Aorta (tissue), 5 donors: ENCODE data around the gene AOC1. TPM values are rescaled to one million over a fixed set of nuclear protein-coding genes. Genes with fewer than 3 reads are reported as not detected.

Source experiments
- ATAC-seq: fragments of 200-7000 bp; cut with Tn5 transposase; one replicate; pipeline ENCODE4 v1.9.1; 2022; ENCODE audit warnings: moderate library complexity; ENCODE audit not compliant: low FRiP score
- DNase-seq, 2 donors: peaks; one replicate each; pipeline ENCODE4 v3.0.0-alpha.2; 2020
- H3K27ac ChIP-seq, 2 donors: one replicate each; pipeline ENCODE4 v1.5.1; 2013; ENCODE audit warnings: low read length in 2 of 2, mild to moderate bottlenecking in 2 of 2, moderate library complexity in 2 of 2, control low read depth in 1 of 2, inconsistent platforms in 1 of 2, low read depth in 1 of 2
- H3K27me3 ChIP-seq, 2 donors: one replicate each; pipeline ENCODE4 v1.6.1; 2013; ENCODE audit warnings: control low read depth in 1 of 2, low read length in 1 of 2, mild to moderate bottlenecking in 1 of 2, moderate library complexity in 1 of 2; ENCODE audit not compliant: insufficient read depth in 2 of 2, control insufficient read depth in 1 of 2
- H3K36me3 ChIP-seq, 2 donors: one replicate each; pipeline ENCODE4 v1.6.1; 2013; ENCODE audit warnings: control low read depth in 1 of 2, low read length in 1 of 2, mild to moderate bottlenecking in 1 of 2; ENCODE audit not compliant: insufficient read depth in 2 of 2, control insufficient read depth in 1 of 2
- H3K4me1 ChIP-seq, 2 donors: one replicate each; pipeline ENCODE4 v1.6.1; 2013; ENCODE audit warnings: low read length in 2 of 2, control low read depth in 1 of 2, mild to moderate bottlenecking in 1 of 2, moderate library complexity in 1 of 2; ENCODE audit not compliant: insufficient read depth in 2 of 2, control insufficient read depth in 1 of 2
- H3K4me3 ChIP-seq, 2 donors: one replicate each; pipeline ENCODE4 v1.5.1; 2013; ENCODE audit warnings: low read length in 2 of 2, control low read depth in 1 of 2, mild to moderate bottlenecking in 1 of 2
- H3K9me3 ChIP-seq: one replicate; pipeline ENCODE4 v1.6.1; 2013; ENCODE audit warnings: mild to moderate bottlenecking, low read length; ENCODE audit not compliant: control insufficient read depth
- WGBS, 2 donors: extraction: QIAGEN DNeasy Blood & Tissue Kit; methylation state at CpG; one replicate each; pipeline ENCODE4 v1.1.7; 2013; 5-methylcytosine and 5-hydroxymethylcytosine counted together
- intact Hi-C, 2 donors: fragments of 100-400 bp; cut with DNase I; formaldehyde crosslinking; loops; one replicate each; pipeline versions ENCODE4 v1.14.2 to v1.15.0; 2022
- polyA plus RNA-seq, 2 donors: library from polyadenylated mRNA; stranded (reverse); fragments of 200-250 nt; gene quantifications; one replicate each; pipeline ENCODE4 v1.2.3, GENCODE V29; 2013
- total RNA-seq, 2 donors: library from RNA; stranded (reverse); fragmentation: NEBNext Ultra II Directional; extraction: Animal tissue kit (Norgen Biotek cat#: 25700); gene quantifications; one replicate each; pipeline ENCODE4 v1.2.1, GENCODE V29; 2021
- donor health status: healthy with polysubstance abuse.
- donor health status: Bipolar disorder and iron deficiency.
- donor health status: DM: no; HTN: no; CAD: no.
- donor health status: DM: no; HTN: no; CAD: no.
- donor health status: DM: yes; HTN: yes; CAD: no.

Gene AOC1
- total and polyA plus RNA-seq, 4 donors = 0.23 to 17.9 (median 0.72) TPM; not detected in 1

DNA sequence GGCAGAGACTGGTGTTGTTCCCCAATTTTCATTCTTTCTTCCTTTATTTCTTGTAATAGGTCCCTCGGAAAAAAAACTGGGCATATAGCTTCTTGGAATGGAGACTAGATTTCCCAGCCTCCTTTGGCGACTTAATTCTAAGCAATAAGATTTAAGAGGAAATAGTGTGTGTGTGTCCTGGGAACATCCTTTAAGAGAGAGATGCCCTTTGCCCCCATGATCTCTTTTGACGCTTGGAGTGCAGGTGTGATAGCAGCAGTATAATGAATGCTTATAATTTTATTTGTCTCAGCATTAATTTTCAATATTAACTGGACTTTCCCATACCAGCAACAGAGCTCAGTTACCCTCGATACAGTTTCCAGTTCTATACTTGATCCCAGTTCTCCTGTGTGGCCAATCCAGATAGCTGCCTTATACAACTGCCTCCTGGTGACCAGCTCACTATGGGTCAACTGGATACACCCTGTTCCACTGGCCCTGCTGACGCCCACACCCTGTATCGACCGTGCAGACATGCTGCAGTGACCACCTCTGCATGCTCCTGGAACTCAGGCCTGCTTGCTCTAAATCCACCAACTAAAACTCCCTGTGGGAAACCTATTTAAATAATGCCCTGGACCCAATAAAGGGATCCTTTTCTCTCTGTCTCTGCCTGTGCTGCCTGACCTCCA lies 37.9 kb upstream of the AOC1 start:
- no peak for ATAC-seq
- intact Hi-C loops = no loop called here
- Histone ChIP-seq H3K9me3 (no peaks in the 10 kb centered on the region), H3K27ac (no peak overlapping the region), H3K4me1 (no peaks in the 10 kb centered on the region), H3K4me3 (no peak overlapping the region), H3K27me3 (no peaks in the 10 kb centered on the region), H3K36me3 (no peaks in the 10 kb centered on the region)
- DNase-seq = no peak
- 72 to 76% methylated on average over 7 of the region's 7 CpGs for WGBS, 2 donors

DNA sequence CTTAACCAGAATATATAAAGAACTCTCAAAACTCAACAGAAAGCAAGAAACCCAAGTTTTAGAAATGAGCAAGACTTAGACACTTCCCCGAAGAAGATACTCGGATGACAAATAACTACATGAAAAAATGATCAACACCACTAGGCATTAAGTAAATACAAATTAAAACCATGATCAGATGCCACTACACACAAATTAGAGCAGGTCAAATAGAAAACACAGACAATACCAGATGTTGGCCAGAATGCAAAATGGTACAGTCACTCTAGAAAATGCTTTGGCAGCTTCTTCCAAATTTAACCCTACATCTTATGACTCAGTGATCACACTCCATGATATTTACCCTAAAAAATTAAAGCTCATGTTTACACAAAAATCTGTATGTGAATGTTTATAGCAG lies 33.3 kb upstream of the AOC1 start:
- 94 to 98% methylated on average over 2 of the region's 2 CpGs for WGBS, 2 donors
- no peak overlapping the region for H3K27ac ChIP-seq
- H3K4me1 ChIP-seq = no peaks in the 10 kb centered on the region
- no peak for ATAC-seq
- H3K4me3 ChIP-seq = no peak overlapping the region
- H3K27me3 ChIP-seq = no peaks in the 10 kb centered on the region
- H3K36me3 ChIP-seq = no peaks in the 10 kb centered on the region
- H3K9me3 ChIP-seq = no peaks in the 10 kb centered on the region
- DNase-seq = no peak
- intact Hi-C loops = no loop called here

DNA sequence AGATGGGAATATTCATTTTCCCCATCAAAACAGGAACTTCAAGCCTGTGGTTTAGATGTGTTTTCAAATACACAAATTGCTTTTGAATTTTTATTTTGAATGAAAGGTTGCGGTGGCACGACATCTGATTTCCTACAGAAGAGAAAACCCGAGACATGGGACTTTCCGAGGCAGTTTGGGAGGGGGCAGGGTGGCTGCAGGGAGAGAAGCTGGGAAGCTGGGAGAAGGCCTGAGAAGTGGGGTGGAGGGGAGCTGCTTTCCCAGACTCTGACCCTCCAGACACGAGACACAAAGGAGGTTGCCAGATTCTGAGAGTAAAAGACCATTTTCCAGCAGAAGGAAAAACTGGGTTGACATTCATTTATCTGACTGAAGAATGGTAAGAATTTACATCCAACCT lies 32.2 kb upstream of the AOC1 start:
- no peak overlapping the region for H3K27ac ChIP-seq
- no peak for ATAC-seq
- H3K9me3 ChIP-seq = no peaks in the 10 kb centered on the region
- no peaks in the 10 kb centered on the region for H3K27me3 ChIP-seq
- no peaks in the 10 kb centered on the region for H3K4me1 ChIP-seq
- no peak overlapping the region for H3K4me3 ChIP-seq
- 18 to 25% methylated on average over 5 of the region's 5 CpGs for WGBS, 2 donors
- intact Hi-C loops = no loop called here
- DNase-seq = no peak
- no peaks in the 10 kb centered on the region for H3K36me3 ChIP-seq

DNA sequence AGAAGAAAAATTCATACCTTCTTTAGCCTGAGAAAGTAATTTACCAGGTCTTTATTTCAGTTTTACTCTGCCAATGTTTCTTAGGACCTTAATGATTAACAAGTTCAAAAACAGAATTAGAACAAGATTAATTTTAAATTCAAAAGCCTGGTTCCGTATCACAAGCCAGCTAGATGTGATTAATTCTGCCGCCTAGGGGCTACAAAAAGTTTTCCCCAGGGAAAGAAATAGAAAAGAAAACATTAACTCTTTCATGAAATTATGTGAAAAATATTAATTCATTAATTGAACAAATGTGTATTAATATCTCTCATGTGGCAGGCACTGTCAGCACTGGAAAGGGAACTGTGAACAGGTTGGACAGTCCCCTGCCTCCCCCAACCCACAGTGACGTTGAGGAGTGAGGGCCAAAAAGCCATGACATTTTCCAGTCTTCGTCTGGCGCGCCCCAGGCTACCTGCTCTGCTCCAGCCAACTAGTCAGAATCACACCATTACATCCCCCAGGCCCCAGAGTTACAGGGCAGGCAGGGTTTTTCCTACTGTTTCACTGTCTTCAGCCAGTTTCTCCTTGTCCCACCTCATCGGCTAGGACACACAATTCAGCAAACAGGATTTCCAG lies 31.6 kb upstream of the AOC1 start:
- Histone ChIP-seq H3K4me3 (no peak overlapping the region), H3K36me3 (no peaks in the 10 kb centered on the region), H3K27me3 (no peaks in the 10 kb centered on the region), H3K9me3 (no peaks in the 10 kb centered on the region), H3K27ac (no peak overlapping the region), H3K4me1 (no peaks in the 10 kb centered on the region)
- WGBS, 2 donors = 51 to 56% methylated on average over 7 of the region's 7 CpGs
- intact Hi-C loops = no loop called here
- ATAC-seq (no peak), DNase-seq (no peak)

DNA sequence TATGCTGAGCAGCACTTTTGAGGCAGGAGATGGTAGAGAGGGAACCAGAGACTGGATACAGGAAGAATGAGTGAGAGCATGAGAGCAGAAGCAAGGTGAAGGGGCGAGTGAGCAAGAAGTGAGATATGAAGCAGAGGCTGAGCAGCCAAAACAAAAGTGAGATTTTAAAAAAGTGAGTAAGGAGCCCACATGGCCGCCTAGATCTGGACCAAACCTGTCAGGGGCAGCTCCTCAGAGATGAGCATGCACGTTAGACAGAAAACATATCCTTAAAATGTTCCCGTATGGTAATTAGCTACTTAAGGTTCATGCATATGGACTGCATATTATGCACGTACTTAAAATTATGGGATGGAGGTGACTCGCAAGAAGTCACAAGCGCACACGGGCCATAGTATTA lies 29.3 kb upstream of the AOC1 start:
- Histone ChIP-seq H3K27me3 (no peaks in the 10 kb centered on the region), H3K4me1 (no peaks in the 10 kb centered on the region), H3K9me3 (no peaks in the 10 kb centered on the region), H3K36me3 (no peaks in the 10 kb centered on the region), H3K27ac (no peak overlapping the region), H3K4me3 (no peak overlapping the region)
- no peak for DNase-seq
- 60 to 62% methylated on average over 8 of the region's 8 CpGs for WGBS, 2 donors
- intact Hi-C loops = no loop called here
- ATAC-seq = no peak

DNA sequence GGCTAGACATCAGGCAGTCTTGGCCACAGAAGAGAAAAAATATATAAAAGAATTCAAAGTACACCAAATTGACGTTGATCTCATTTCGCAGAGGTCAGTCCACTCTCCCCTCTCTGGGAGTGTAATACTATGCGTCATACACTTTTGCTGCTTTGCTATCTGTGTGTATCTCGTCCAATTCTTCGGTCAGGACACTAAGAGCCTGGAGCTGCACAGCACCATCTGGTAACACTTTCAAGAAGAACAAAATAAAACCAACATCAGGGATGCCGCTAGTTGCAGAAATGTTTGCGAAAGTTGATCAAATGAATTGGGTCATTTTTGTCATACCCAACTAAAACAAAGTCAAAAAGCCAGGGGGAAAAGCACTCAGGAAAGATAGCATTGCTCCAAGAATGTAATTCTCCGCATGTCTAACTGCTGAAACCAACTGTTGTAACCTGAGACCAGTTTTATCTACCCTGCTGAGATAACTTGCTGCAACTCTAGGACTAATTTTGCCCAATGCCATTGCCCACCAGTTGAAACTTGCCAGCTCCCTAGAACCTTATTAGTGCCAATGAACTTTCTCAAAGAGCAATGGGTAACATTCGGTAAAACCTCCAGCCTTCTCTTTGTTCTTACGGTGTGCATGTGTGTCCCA lies 28.7 kb upstream of the AOC1 start:
- H3K27me3 ChIP-seq = no peaks in the 10 kb centered on the region
- 33 to 43% methylated on average over 10 of the region's 10 CpGs for WGBS, 2 donors
- H3K36me3 ChIP-seq = no peaks in the 10 kb centered on the region
- H3K27ac ChIP-seq = no peak overlapping the region
- ATAC-seq (no peak), DNase-seq (no peak)
- intact Hi-C loops = no loop called here
- no peaks in the 10 kb centered on the region for H3K4me1 ChIP-seq
- no peak overlapping the region for H3K4me3 ChIP-seq
- H3K9me3 ChIP-seq = no peaks in the 10 kb centered on the region

DNA sequence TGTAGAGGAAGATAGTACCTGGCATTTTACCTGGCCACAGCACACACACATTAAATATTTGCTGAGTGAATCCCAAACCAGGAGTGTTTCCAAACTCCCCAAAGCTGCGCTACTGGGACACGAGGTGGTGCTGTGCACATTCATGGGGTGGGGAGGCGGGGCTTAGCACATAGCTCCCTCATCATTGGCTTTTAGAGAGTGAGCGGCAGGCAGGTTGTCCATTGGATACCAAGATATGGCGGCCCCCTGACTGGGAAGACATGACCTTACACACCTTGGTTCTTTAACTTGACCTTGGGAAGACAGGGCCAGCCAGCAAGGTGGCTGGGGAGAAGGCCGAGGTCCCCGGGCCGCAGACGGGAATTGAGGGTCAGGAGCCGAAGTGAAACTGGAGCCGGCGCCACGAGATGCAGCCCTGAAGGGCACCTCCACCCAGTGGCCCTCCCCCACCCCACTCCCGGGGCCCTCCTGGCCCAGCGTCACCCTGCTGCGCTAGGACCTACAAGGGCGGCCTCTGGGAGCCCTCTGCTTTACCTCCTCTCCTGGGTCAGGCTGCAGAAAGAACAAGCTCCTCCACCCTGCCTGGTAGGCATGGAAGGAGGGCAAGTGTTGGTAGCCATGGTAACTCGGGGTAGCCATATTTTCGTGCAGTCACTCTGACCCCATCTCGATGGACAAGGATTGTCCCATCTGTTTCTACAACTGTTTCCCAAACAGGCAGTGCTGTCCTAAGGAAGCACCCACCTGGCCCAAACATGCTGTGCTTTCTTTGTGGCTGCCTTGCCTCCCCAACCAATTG lies 27.7 kb upstream of the AOC1 start:
- Histone ChIP-seq H3K36me3 (no peaks in the 10 kb centered on the region), H3K4me3 (no peak overlapping the region), H3K27ac (no peak overlapping the region), H3K9me3 (no peaks in the 10 kb centered on the region), H3K27me3 (no peaks in the 10 kb centered on the region), H3K4me1 (no peaks in the 10 kb centered on the region)
- DNase-seq (no peak), ATAC-seq (no peak)
- WGBS, 2 donors = 90 to 95% methylated on average over 20 of the region's 20 CpGs
- intact Hi-C loops = no loop called here

DNA sequence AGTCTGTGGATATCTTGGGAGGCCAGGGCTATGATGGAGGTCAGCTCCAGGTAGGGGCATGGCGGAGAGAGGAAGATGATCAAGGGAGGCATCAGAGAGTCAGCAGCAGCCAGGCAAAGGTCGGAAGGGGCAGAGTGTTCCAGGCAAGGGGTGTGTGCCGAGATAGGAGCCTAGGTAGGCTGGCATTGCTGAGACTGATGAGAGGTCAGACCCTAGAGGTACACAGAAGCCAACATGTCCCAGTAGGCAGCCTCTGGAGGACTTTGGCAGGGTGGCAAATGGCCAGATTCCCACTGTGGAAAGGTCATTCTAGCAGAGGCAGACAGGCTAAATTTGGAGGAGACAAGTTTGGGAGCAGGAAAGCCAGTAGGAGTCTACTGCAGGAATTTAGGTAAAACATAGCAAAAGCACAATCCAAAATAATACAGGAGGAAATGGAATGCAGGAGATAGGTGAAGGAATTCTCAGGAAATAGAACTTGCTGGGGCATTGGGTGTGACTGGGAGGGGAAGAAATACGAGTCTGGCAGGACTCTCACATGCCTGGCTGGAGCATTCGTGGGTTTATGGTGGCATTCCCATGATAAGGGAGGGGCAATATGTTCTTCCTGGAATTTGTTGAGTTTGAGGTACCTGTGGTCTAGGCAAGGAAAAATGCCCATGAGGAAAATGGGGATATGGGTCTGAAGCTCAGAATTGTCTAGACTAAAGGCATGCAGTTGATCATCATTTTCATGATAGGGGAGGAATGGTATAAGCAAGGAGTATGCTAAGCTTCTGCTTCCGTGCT lies 26.1 kb upstream of the AOC1 start:
- DNase-seq (no peak), ATAC-seq (no peak)
- Histone ChIP-seq H3K9me3 (no peaks in the 10 kb centered on the region), H3K4me3 (no peak overlapping the region), H3K27ac (no peak overlapping the region), H3K27me3 (no peaks in the 10 kb centered on the region), H3K4me1 (no peaks in the 10 kb centered on the region), H3K36me3 (no peaks in the 10 kb centered on the region)
- intact Hi-C loops = no loop called here
- 61 to 62% methylated on average over 6 of the region's 6 CpGs for WGBS, 2 donors
